Transverse colon (tissue), 4 donors: Measurements from ENCODE around the gene SMARCD2. TPM values are rescaled to one million over a fixed set of nuclear protein-coding genes. Genes with fewer than 3 reads are reported as not detected.

ENCODE experiments used
- DNase-seq: peaks from one replicate; pipeline ENCODE4 v3.0.0-alpha.2; 2019
- H3K27ac ChIP-seq, 4 donors: fragments of 200-600 bp; sonication (generic); 2 replicates each; pipeline ENCODE4 v1.5.1; 2016 to 2018; ENCODE audit warnings: inconsistent platforms in 4 of 4
- H3K27me3 ChIP-seq: fragments of 200-600 bp; sonication (generic); 2 replicates; pipeline ENCODE4 v1.5.1; 2017; ENCODE audit warnings: inconsistent platforms
- H3K36me3 ChIP-seq, 4 donors: fragments of 200-600 bp; sonication (generic); 2 replicates each; pipeline ENCODE4 v1.5.1; 2017 to 2019; ENCODE audit warnings: inconsistent platforms in 4 of 4
- H3K4me1 ChIP-seq, 4 donors: fragments of 200-600 bp; sonication (generic); 2 replicates each; pipeline ENCODE4 v1.5.1; 2017 to 2020; ENCODE audit warnings: inconsistent platforms in 4 of 4
- H3K4me3 ChIP-seq, 4 donors: fragments of 200-600 bp; sonication (generic); 1 replicate in 1 of 4; 2 replicates in 3 of 4; pipeline versions ENCODE4 v1.5.1 to v1.6.1; 2017 to 2019; ENCODE audit warnings: inconsistent platforms in 4 of 4
- H3K9me3 ChIP-seq, 2 donors: fragments of 200-600 bp; sonication (generic); 2 replicates each; pipeline ENCODE4 v1.5.1; 2017 to 2019; ENCODE audit warnings: inconsistent platforms in 2 of 2
- EP300 ChIP-seq: sonication (generic); formaldehyde crosslinking; IDR thresholded peaks from one replicate; pipeline ENCODE4 v1.6.1; 2017; ENCODE audit warnings: antibody characterized with exemption, low read depth
- POLR2A ChIP-seq: fragments of 450-650 bp; IDR thresholded peaks from one replicate; pipeline ENCODE4 v1.6.1; 2016; ENCODE audit warnings: antibody characterized with exemption, mild to moderate bottlenecking, moderate library complexity
- POLR2AphosphoS5 ChIP-seq, 3 donors: sonication (generic); formaldehyde crosslinking; IDR thresholded peaks; one replicate each; pipeline ENCODE4 v1.6.1; 2016; ENCODE audit warnings: antibody characterized with exemption in 3 of 3
- WGBS, 2 donors: methylation state at CpG; one replicate each; pipeline ENCODE4 v1.1.5; 2018; ENCODE audit warnings: low coverage in 1 of 2; 5-methylcytosine and 5-hydroxymethylcytosine counted together
- in situ Hi-C, 4 donors: fragments of 200-750 bp; cut with MboI; loops; one replicate each; pipeline versions ENCODE4 v1.15.0 to v1.15.1; 2017; ENCODE audit warnings: low sequenced_read_pairs in 3 of 4, low pct_ligation_motif_present in 1 of 4, low pct_unique_long_range_greater_than_20kb in 1 of 4
- intact Hi-C: fragments of 100-400 bp; cut with DNase I; formaldehyde crosslinking; loops from one replicate; pipeline ENCODE4 v1.15.1; 2023; ENCODE audit warnings: low total_unique reads
- total RNA-seq, 4 donors: library from RNA; depleted of rRNA; stranded (reverse); fragments of >200 nt; gene quantifications; one replicate each; pipeline ENCODE4 v1.1.0, GENCODE V29; 2016
- TF ChIP-seq, protein P1 (sequence below), 5 experiments: fragments of 200-600 bp in 3 of 5; fragments of 450-650 bp in 2 of 5; sonication (generic) in 3 of 5; IDR thresholded peaks; 1 replicate in 2 of 5; 2 replicates in 3 of 5; pipeline ENCODE4 v1.5.1; 2016 to 2017; ENCODE audit warnings: antibody characterized with exemption in 5 of 5, inconsistent platforms in 3 of 5, mild to moderate bottlenecking in 2 of 5, moderate library complexity in 1 of 5

SMARCD2 gene
- total RNA-seq, 4 donors from 2014 or later, result 99.0 to 130 (median 109) TPM

DNA sequence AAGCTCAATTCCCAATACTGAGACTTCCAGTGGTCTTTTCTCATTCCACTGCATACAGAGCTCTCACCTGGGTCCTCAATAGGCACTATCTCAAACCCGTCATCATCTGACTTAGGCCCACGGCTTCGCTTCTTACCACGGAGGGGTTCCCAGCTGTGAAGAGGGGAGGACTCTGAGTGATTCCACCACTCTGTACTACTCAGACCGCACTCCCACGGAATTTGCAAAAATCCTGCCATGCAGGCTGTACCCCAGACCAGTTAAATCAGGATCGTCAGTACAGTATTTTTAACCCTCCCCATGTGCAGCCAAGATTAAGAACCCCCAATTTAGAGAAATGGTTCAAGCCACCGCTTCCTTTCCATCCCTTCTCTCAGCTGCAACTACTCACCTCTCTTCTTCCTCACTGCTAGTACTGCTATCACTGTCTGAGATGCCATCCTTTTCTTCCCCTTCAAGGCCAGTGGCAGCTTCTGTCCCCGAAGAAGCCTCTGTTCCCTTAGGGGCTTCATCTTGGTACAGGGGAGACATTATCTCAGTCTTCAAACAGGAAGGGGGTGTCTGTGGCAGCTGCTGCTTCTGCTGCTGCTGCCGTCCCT is 21.4 kb downstream of the SMARCD2 start:
- no peak for DNase-seq
- H3K4me3 ChIP-seq, result no peak overlapping the region
- TF ChIP-seq POLR2AphosphoS5 (IDR thresholded peaks at IDR 0.05), result no peak
- no peak for TF ChIP-seq POLR2A
- TF ChIP-seq, protein P1, sequence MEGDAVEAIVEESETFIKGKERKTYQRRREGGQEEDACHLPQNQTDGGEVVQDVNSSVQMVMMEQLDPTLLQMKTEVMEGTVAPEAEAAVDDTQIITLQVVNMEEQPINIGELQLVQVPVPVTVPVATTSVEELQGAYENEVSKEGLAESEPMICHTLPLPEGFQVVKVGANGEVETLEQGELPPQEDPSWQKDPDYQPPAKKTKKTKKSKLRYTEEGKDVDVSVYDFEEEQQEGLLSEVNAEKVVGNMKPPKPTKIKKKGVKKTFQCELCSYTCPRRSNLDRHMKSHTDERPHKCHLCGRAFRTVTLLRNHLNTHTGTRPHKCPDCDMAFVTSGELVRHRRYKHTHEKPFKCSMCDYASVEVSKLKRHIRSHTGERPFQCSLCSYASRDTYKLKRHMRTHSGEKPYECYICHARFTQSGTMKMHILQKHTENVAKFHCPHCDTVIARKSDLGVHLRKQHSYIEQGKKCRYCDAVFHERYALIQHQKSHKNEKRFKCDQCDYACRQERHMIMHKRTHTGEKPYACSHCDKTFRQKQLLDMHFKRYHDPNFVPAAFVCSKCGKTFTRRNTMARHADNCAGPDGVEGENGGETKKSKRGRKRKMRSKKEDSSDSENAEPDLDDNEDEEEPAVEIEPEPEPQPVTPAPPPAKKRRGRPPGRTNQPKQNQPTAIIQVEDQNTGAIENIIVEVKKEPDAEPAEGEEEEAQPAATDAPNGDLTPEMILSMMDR (IDR thresholded peaks at IDR 0.05), result no peak
- no peak for TF ChIP-seq EP300
- in situ Hi-C loops, result no loop called here
- no peaks in the 10 kb centered on the region for H3K9me3 ChIP-seq
- WGBS, 2 donors, result 89% methylated on average over 5 to 10 of the region's 10 CpGs
- H3K36me3 ChIP-seq, result peaks cover 0 to 81% (median 39%) of the 10 kb centered on the region in 4 donors
- intact Hi-C loops, result no loop called here
- peaks cover 3 to 6% (median 4%) of the 10 kb centered on the region in 4 donors for H3K4me1 ChIP-seq
- no peak overlapping the region for H3K27ac ChIP-seq
- H3K27me3 ChIP-seq, result no peaks in the 10 kb centered on the region

DNA sequence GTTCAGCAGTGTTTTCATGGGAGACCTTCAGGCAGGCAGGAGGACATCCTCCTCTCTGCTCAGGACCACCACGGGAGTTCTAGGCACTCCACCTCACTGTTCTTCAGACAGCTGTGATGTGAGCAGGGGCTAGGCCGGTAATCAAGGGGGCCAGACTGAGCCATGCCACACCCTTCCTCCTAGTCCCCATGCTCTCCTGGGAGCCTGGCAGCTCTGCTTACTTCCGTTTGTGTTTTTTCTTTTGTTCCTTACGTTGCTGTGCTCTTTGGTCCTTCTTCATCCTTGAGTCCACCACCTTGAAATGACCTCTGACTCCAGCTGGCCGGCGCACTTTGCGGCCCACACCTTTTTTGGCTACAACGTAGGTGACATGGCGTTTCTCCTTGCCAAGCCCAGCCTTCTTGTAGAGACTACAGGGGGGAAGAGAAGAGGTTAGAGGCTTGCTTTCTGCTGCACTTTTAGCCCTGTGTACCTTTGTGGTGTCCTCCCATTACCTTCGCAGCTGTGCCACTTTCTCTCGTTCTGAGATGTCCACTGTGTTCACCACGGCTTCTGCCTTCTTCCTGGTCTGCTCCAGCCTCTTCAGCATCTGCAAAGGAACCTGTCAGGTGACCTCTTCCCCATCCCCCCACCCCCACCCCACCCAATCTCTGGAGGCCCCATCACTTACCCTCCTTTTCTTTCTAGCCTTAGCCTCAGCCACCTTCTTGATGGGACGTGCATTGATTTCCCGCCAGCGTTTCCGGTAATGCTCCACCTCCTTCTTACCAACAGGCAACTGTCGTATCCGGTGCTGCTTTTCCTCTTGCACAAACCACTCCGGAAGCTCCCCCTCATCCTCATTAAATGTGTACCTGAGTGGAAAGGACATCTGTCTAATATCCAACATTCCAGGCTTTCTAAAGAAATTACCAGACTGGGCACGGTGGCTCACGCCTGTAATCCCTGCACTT is 22.6 kb downstream of the SMARCD2 start:
- Histone ChIP-seq H3K36me3 (peaks cover 0 to 87% (median 43%) of the 10 kb centered on the region in 4 donors), H3K9me3 (no peaks in the 10 kb centered on the region), H3K27ac (peak overlapping the region in 2 of 4 donors; percentile 11 to 14), H3K27me3 (no peaks in the 10 kb centered on the region), H3K4me1 (no peaks in the 10 kb centered on the region), H3K4me3 (no peak overlapping the region)
- TF ChIP-seq, protein P1 (IDR thresholded peaks at IDR 0.05), result no peak
- TF ChIP-seq POLR2A (no peak), EP300 (no peak), POLR2AphosphoS5 (IDR thresholded peaks at IDR 0.05) (no peak)
- intact Hi-C loops (no loop called here), in situ Hi-C loops (no loop called here)
- no peak for DNase-seq
- WGBS, 2 donors, result 71 to 72% methylated on average over 5 to 21 of the region's 21 CpGs

DNA sequence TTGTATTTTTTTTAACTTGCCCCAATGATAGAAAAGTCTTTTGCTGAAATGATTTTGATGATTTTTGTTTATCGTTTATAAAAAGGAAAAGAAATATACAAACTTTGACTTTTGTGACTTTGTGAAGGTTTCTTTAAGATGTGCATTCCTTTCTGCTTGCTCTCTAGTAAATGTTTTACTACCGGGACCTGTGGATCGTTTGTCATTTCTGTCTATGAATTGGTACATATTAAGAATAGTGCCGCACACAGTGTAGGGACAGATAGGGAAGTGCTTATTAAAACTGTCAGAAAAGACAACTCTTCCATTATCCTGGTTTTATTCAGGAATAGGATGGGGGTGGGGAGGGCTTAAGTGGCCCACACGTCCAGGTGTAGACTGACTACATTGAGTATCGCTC is 23.4 kb downstream of the SMARCD2 start:
- in situ Hi-C loops, result no loop called here
- no peak overlapping the region for H3K27ac ChIP-seq
- no peaks in the 10 kb centered on the region for H3K27me3 ChIP-seq
- TF ChIP-seq, protein P1 (IDR thresholded peaks at IDR 0.05), result no peak
- TF ChIP-seq POLR2A (no peak), POLR2AphosphoS5 (IDR thresholded peaks at IDR 0.05) (no peak), EP300 (no peak)
- H3K9me3 ChIP-seq, result no peaks in the 10 kb centered on the region
- peaks cover 0 to 86% (median 41%) of the 10 kb centered on the region in 4 donors for H3K36me3 ChIP-seq
- DNase-seq, result no peak
- no peaks in the 10 kb centered on the region for H3K4me1 ChIP-seq
- H3K4me3 ChIP-seq, result no peak overlapping the region
- 50 to 55% methylated on average over 4 to 6 of the region's 6 CpGs for WGBS, 2 donors
- intact Hi-C loops, result no loop called here

DNA sequence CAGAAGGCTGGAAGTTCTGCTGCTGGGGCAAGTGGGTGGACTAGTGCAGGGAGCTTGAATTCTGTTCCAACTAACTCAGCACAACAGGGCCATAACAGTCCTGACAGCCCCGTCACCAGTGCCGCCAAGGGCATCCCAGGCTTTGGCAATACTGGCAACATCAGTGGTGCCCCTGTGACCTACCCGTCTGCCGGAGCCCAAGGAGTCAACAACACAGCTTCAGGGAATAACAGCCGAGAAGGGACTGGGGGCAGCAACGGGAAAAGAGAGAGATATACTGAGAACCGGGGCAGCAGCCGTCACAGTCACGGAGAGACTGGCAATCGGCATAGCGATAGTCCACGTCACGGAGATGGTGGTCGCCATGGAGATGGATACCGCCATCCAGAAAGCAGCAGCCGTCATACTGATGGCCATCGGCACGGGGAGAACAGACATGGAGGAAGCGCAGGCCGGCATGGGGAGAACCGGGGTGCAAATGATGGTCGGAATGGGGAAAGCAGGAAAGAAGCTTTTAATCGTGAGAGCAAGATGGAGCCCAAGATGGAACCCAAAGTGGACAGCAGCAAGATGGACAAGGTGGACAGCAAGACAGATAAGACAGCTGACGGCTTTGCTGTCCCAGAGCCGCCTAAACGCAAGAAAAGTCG is 24.6 kb downstream of the SMARCD2 start:
- 95 to 96% methylated on average over 4 to 27 of the region's 27 CpGs for WGBS, 2 donors
- Histone ChIP-seq H3K27me3 (no peaks in the 10 kb centered on the region), H3K4me3 (no peak overlapping the region), H3K27ac (no peak overlapping the region), H3K4me1 (no peaks in the 10 kb centered on the region), H3K9me3 (no peaks in the 10 kb centered on the region), H3K36me3 (peaks cover 0 to 87% (median 41%) of the 10 kb centered on the region in 4 donors)
- no peak for TF ChIP-seq EP300
- no peak for TF ChIP-seq POLR2AphosphoS5 (IDR thresholded peaks at IDR 0.05)
- no peak for TF ChIP-seq POLR2A
- TF ChIP-seq, protein P1 (IDR thresholded peaks at IDR 0.05), result no peak
- intact Hi-C loops, result no loop called here
- in situ Hi-C loops, result no loop called here
- no peak for DNase-seq
